GM12878 (cell line): ENCODE results near the gene CTIF. TPM values are rescaled to one million over a fixed set of nuclear protein-coding genes. Genes with fewer than 3 reads are reported as not detected.

ENCODE experiments used
- ATAC-seq: fragments of 200-7000 bp; cut with Tn5 transposase; 3 replicates; pipeline ENCODE4 v1.9.1; 2020; ENCODE audit warnings: mild to moderate bottlenecking, moderate library complexity
- BruUV-seq: library from RNA; stranded (reverse); fragments of 400-500 nt; replicated peaks from 2 replicates; lab custom pipeline; 2021; lab: Mats Ljungman, UMichigan
- CTCF ChIA-PET: fragments of 300-600 bp; sonication (Branson Sonifier 250); formaldehyde crosslinking; extraction: SDS; loops from one replicate; lab custom pipeline; 2021; ENCODE audit warnings: inconsistent platforms; lab: Yijun Ruan, JAX
- POLR2A ChIA-PET: fragments of 350-600 bp; formaldehyde crosslinking; extraction: SDS; loops from one replicate; lab custom pipeline; 2021; ENCODE audit warnings: inconsistent platforms; lab: Charles Lee
- RAD21 ChIA-PET: fragments of 300-600 bp; sonication (Branson Sonifier 250); formaldehyde crosslinking; loops from one replicate; lab custom pipeline; 2023; ENCODE audit warnings: antibody characterized with exemption; ENCODE audit not compliant: unreplicated experiment; lab: Charles Lee
- SMC1A ChIA-PET: fragments of 300-600 bp; sonication (Branson Sonifier 250); formaldehyde crosslinking; loops from one replicate; lab custom pipeline; 2023; ENCODE audit not compliant: unreplicated experiment, uncharacterized antibody; lab: Charles Lee
- DNase-seq: peaks from one replicate; pipeline ENCODE4 v3.0.0-alpha.2; 2011; ENCODE audit warnings: low read depth, low spot score
- FAIRE-seq: peaks from 3 replicates; lab custom pipeline; 2011; peaks lifted over from hg19 to GRCh38; lab: Jason Lieb, UNC
- H2AFZ ChIP-seq: 2 replicates; pipeline ENCODE4 v1.6.0; 2011; ENCODE audit warnings: low read depth, low read length, control low read depth; ENCODE audit not compliant: control insufficient read depth
- H3K27ac ChIP-seq: 2 replicates; pipeline ENCODE4 v1.5.1; 2011; ENCODE audit warnings: control low read depth; ENCODE audit not compliant: control insufficient read depth, insufficient read depth
- H3K27me3 ChIP-seq, 2 experiments: replicated peaks in 1 of 2; 2 replicates each; pipeline versions ENCODE4 v1.6.0 to v1.6.1; 2011; ENCODE audit warnings: low read length in 1 of 2; ENCODE audit not compliant: control insufficient read depth in 2 of 2, insufficient read depth in 2 of 2
- H3K36me3 ChIP-seq, 2 experiments: 2 replicates each; pipeline ENCODE4 v1.5.1; 2011; ENCODE audit warnings: low read length in 1 of 2; ENCODE audit not compliant: control insufficient read depth in 2 of 2, insufficient read depth in 2 of 2
- H3K4me1 ChIP-seq: 2 replicates; pipeline ENCODE4 v1.6.1; 2011; ENCODE audit warnings: mild to moderate bottlenecking, low read length, moderate library complexity, mixed read lengths; ENCODE audit not compliant: control insufficient read depth, insufficient read depth
- H3K4me2 ChIP-seq: 2 replicates; pipeline ENCODE4 v1.6.0; 2011; ENCODE audit warnings: control low read depth; ENCODE audit not compliant: control insufficient read depth, insufficient read depth
- H3K4me3 ChIP-seq: fragments of 200-600 bp; sonication (generic); 2 replicates; pipeline ENCODE4 v1.5.1; 2016
- H3K79me2 ChIP-seq: 2 replicates; pipeline ENCODE4 v1.6.0; 2011; ENCODE audit warnings: low read length; ENCODE audit not compliant: control insufficient read depth, insufficient read depth
- H3K9ac ChIP-seq: 2 replicates; pipeline ENCODE4 v1.8.0; 2011; ENCODE audit warnings: low read length, control low read depth, mixed read lengths; ENCODE audit not compliant: control insufficient read depth, insufficient read depth
- H3K9me3 ChIP-seq: replicated peaks from 3 replicates; pipeline ENCODE4 v1.5.1; 2011; ENCODE audit warnings: mild to moderate bottlenecking, low read length; ENCODE audit not compliant: control insufficient read depth, insufficient read depth
- H4K20me1 ChIP-seq: 2 replicates; pipeline ENCODE4 v1.6.0; 2011; ENCODE audit not compliant: control insufficient read depth, insufficient read depth
- ASH2L ChIP-seq: fragments of 300-600, 200-600 bp; sonication (generic); IDR thresholded peaks from 2 replicates; pipeline ENCODE4 v1.6.1; 2017; ENCODE audit warnings: low read depth, mild to moderate bottlenecking, borderline replicate concordance
- FOXK2 ChIP-seq: fragments of 450-650 bp; IDR thresholded peaks from 2 replicates; pipeline ENCODE4 v1.6.1; 2017; ENCODE audit warnings: mild to moderate bottlenecking, moderate library complexity
- JUNB ChIP-seq: IDR thresholded peaks from 2 replicates; pipeline ENCODE4 v1.6.1; 2016; ENCODE audit warnings: antibody characterized with exemption, mild to moderate bottlenecking
- NFXL1 ChIP-seq: fragments of 450-650 bp; IDR thresholded peaks from 2 replicates; pipeline ENCODE4 v1.6.1; 2017; ENCODE audit warnings: antibody characterized with exemption, mild to moderate bottlenecking, borderline replicate concordance
- REST ChIP-seq: IDR thresholded peaks from 2 replicates; pipeline ENCODE4 v1.6.1; 2012; ENCODE audit warnings: mild to moderate bottlenecking, low read depth, low read length
- SMC3 ChIP-seq: IDR thresholded peaks from 2 replicates; pipeline ENCODE4 v1.6.1; 2011; ENCODE audit warnings: low read length, improper control_type of control experiment, borderline replicate concordance
- ZBTB11 ChIP-seq: fragments of 450-650 bp; formaldehyde crosslinking; IDR thresholded peaks from 2 replicates; pipeline ENCODE4 v1.5.0; 2022; ENCODE audit warnings: mild to moderate bottlenecking, missing genetic modification characterization
- ZBTB33 ChIP-seq: fragments of 450-650 bp; IDR thresholded peaks from 2 replicates; pipeline ENCODE4 v1.6.1; 2017; ENCODE audit warnings: mild to moderate bottlenecking
- ZNF274 ChIP-seq: IDR thresholded peaks from one replicate; pipeline ENCODE4 v1.8.0; 2011; ENCODE audit not compliant: insufficient read length, insufficient read depth
- WGBS: methylation state at CpG from one replicate; pipeline ENCODE4 v1.1.6; 2016; ENCODE audit warnings: low lambda C conversion rate; ENCODE audit not compliant: insufficient replicate concordance, insufficient coverage; ENCODE audit errors: missing lambda C conversion rate; 5-methylcytosine and 5-hydroxymethylcytosine counted together
- in situ Hi-C: fragments of 300-500 bp; cut with MboI; formaldehyde crosslinking; loops from 9 replicates; pipeline ENCODE4 v1.14.3; 2018; ENCODE audit warnings: mixed read lengths
- intact Hi-C: fragments of 100-400 bp; cut with micrococcal nuclease; formaldehyde crosslinking; loops from one replicate; pipeline ENCODE4 v1.14.2; 2022; ENCODE audit not compliant: unreplicated experiment
- polyA plus RNA-seq, 11 experiments: library from polyadenylated mRNA; depleted of rRNA in 4 of 11; unstranded in 6 of 11; stranded (reverse) in 5 of 11; fragments of >200 nt; fragmentation: Nextera tagmentation in 4 of 11; fragmentation: Illumina TruSeq in 1 of 11; extraction: Ambion mirVana in 4 of 11; extraction: Trizol in 1 of 11; gene quantifications; 1 replicate in 1 of 11; 2 replicates in 10 of 11; pipeline versions ENCODE4 v1.2.1 to v1.2.3, GENCODE V29; 2011 to 2016; ENCODE audit warnings: inconsistent platforms in 2 of 11, missing spikeins in 2 of 11, low read depth in 1 of 11
- total RNA-seq, 4 experiments: library from RNA; depleted of rRNA in 3 of 4; stranded (reverse); fragments of >200 nt in 3 of 4; fragmentation: Illumina TruSeq in 1 of 4; extraction: Trizol in 1 of 4; gene quantifications; 2 replicates each; pipeline versions ENCODE4 v1.2.1 to v1.2.3, GENCODE V29; 2013 to 2021
- TF ChIP-seq, protein P1 (sequence below): fragments of 450-650 bp; IDR thresholded peaks from 2 replicates; pipeline ENCODE4 v1.6.1; 2016; ENCODE audit warnings: mild to moderate bottlenecking, moderate library complexity, borderline replicate concordance

The CTIF gene
- total and polyA plus RNA-seq, 10 of the 15 experiments (the other 5 are each of a cell fraction or from before 2014, with no cell fraction given), result 0.06 to 11.6 (median 2.5) TPM

DNA sequence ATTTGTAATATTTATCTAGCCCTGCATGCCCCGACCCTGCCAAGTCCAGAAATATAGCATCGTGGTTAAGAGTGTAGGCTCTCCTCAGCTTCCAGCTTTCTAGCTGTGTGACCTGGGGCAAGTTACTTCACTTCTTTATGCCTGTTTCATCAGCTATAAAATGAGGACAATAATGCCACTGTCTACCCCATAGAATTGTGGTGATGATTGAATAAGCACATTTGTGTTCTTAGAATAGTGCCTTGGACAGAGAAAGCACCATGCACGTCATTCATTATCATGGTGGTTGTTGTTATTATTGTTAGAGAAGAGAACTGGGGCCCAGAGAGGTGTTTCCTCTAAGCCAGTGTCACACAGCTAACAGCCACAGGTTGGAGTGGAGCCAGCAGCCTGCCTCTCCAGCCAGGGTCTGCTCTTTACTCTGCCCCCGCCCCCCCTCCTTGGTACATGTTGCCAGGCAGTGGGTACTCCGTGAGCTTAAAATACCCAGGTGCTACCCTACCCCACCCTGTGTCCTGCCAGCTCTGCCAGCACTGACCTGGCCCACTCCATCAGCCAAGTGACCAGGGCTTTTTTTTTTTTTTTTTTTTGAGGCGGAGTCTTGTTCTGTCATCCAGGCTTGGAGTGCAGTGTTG, 202.1 kb downstream of the CTIF start:
- no TSS peak for BruUV-seq
- Histone ChIP-seq H3K79me2 (no peaks in the 10 kb centered on the region), H3K9ac (no peak overlapping the region), H3K9me3 (no peaks in the 10 kb centered on the region), H2AFZ (no peak overlapping the region), H3K36me3 (no peaks in the 10 kb centered on the region; a peak in 1 of 4 replicates), H3K4me1 (no peaks in the 10 kb centered on the region), H3K4me3 (no peak overlapping the region), H3K27me3 (no peaks in the 10 kb centered on the region), H3K27ac (no peak overlapping the region), H3K4me2 (no peak overlapping the region), H4K20me1 (no peaks in the 10 kb centered on the region)
- WGBS, result 60% methylated on average over 5 of the region's 6 CpGs
- SMC1A ChIA-PET, result no interaction called here
- CTCF ChIA-PET, result interaction anchor here (1.0 kb wide), 1 partner anchor 489 kb away, joined by 3 read pairs; no protein-coding TSS in a partner anchor
- in situ Hi-C loops (no loop called here), intact Hi-C loops (no loop called here)
- no peak for ATAC-seq
- RAD21 ChIA-PET, result interaction anchor here (1.1 kb wide), 1 partner anchor 9 kb away, joined by 3 read pairs; no protein-coding TSS in a partner anchor
- no peak for FAIRE-seq
- POLR2A ChIA-PET, result interaction anchor here (0.6 kb wide), 1 partner anchor 543 kb away, joined by 4 read pairs; no protein-coding TSS in a partner anchor
- no peak for DNase-seq
- TF ChIP-seq, protein P1, sequence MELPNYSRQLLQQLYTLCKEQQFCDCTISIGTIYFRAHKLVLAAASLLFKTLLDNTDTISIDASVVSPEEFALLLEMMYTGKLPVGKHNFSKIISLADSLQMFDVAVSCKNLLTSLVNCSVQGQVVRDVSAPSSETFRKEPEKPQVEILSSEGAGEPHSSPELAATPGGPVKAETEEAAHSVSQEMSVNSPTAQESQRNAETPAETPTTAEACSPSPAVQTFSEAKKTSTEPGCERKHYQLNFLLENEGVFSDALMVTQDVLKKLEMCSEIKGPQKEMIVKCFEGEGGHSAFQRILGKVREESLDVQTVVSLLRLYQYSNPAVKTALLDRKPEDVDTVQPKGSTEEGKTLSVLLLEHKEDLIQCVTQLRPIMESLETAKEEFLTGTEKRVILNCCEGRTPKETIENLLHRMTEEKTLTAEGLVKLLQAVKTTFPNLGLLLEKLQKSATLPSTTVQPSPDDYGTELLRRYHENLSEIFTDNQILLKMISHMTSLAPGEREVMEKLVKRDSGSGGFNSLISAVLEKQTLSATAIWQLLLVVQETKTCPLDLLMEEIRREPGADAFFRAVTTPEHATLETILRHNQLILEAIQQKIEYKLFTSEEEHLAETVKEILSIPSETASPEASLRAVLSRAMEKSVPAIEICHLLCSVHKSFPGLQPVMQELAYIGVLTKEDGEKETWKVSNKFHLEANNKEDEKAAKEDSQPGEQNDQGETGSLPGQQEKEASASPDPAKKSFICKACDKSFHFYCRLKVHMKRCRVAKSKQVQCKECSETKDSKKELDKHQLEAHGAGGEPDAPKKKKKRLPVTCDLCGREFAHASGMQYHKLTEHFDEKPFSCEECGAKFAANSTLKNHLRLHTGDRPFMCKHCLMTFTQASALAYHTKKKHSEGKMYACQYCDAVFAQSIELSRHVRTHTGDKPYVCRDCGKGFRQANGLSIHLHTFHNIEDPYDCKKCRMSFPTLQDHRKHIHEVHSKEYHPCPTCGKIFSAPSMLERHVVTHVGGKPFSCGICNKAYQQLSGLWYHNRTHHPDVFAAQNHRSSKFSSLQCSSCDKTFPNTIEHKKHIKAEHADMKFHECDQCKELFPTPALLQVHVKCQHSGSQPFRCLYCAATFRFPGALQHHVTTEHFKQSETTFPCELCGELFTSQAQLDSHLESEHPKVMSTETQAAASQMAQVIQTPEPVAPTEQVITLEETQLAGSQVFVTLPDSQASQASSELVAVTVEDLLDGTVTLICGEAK, result no peak
- TF ChIP-seq SMC3 (no peak), FOXK2 (no peak), REST (no peak), ZBTB11 (CRISPR knock-in tag) (no peak), JUNB (no peak), NFXL1 (no peak), ZBTB33 (no peak), ASH2L (no peak), ZNF274 (no peak)
